ENCODE results near the gene RER1. TPM values are rescaled to one million over a fixed set of nuclear protein-coding genes. Genes with fewer than 3 reads are reported as not detected.

The RER1 gene
- polyA plus RNA-seq, 1 donor from 2014 or later: 58.7 TPM

GRCh38 chr1:2382621-2383361 is 8.8 kb upstream of the RER1 start:
- Histone ChIP-seq H3K9ac (ENCODE audit: low read length) (no peak overlapping the region), H3K36me3 (ENCODE audit: insufficient read depth, low read length) (no peaks in the 10 kb centered on the region), H3K4me3 (ENCODE audit: low read length) (no peak overlapping the region), H3F3A (ENCODE audit: insufficient read depth, low read length, poor library complexity, severe bottlenecking) (no peaks in the 10 kb centered on the region), H3K79me2 (replicated peaks; ENCODE audit: insufficient read depth, low read length) (no peaks in the 10 kb centered on the region), H3K4me2 (ENCODE audit: low read length) (no peak overlapping the region), H4K20me1 (ENCODE audit: insufficient read depth) (no peaks in the 10 kb centered on the region), H2AFZ (ENCODE audit: low read depth, low read length) (no peak overlapping the region), H3K9me3 (ENCODE audit: low read length) (no peaks in the 10 kb centered on the region), H3K27ac (ENCODE audit: low read length) (no peak overlapping the region), H3K9me2 (ENCODE audit: insufficient read depth, low read length) (no peaks in the 10 kb centered on the region), H3K27me3 (ENCODE audit: insufficient read depth, low read depth, low read length) (no peaks in the 10 kb centered on the region)
- TF ChIP-seq CTCF (IDR thresholded peaks at IDR 0.05; ENCODE audit: poor library complexity, severe bottlenecking) (peak; percentile 57), SMC3 (conservative IDR thresholded peaks at IDR 0.05; ENCODE audit: poor library complexity) (no peak)

GRCh38 chr1:2383576-2383975 is 8.1 kb upstream of the RER1 start:
- Histone ChIP-seq H3K36me3 (ENCODE audit: insufficient read depth, low read length) (no peaks in the 10 kb centered on the region), H2AFZ (ENCODE audit: low read depth, low read length) (no peak overlapping the region)

More at GRCh38 chr1:2383576-2383975, 8.1 kb upstream of the RER1 start:
- Histone ChIP-seq H3K4me3 (ENCODE audit: low read length) (no peak overlapping the region), H3K4me2 (ENCODE audit: low read length) (no peak overlapping the region), H3F3A (ENCODE audit: insufficient read depth, low read length, poor library complexity, severe bottlenecking) (no peaks in the 10 kb centered on the region), H4K20me1 (ENCODE audit: insufficient read depth) (no peaks in the 10 kb centered on the region), H3K9me3 (ENCODE audit: low read length) (no peaks in the 10 kb centered on the region), H3K27ac (ENCODE audit: low read length) (no peak overlapping the region), H3K27me3 (ENCODE audit: insufficient read depth, low read depth, low read length) (no peaks in the 10 kb centered on the region), H3K9me2 (ENCODE audit: insufficient read depth, low read length) (no peaks in the 10 kb centered on the region), H3K79me2 (replicated peaks; ENCODE audit: insufficient read depth, low read length) (no peaks in the 10 kb centered on the region), H3K9ac (ENCODE audit: low read length) (no peak overlapping the region)
- TF ChIP-seq SMC3 (conservative IDR thresholded peaks at IDR 0.05; ENCODE audit: poor library complexity) (no peak), POLR2AphosphoS5 (IDR thresholded peaks at IDR 0.05) (no peak), REST (IDR thresholded peaks at IDR 0.05; ENCODE audit: borderline replicate concordance) (no peak), MXI1 (conservative IDR thresholded peaks at IDR 0.05; ENCODE audit: poor library complexity, severe bottlenecking) (no peak), CTCF (IDR thresholded peaks at IDR 0.05; ENCODE audit: poor library complexity, severe bottlenecking) (no peak), TAF1 (IDR thresholded peaks at IDR 0.05; ENCODE audit: low read depth) (no peak), EP300 (conservative IDR thresholded peaks at IDR 0.05; ENCODE audit: poor library complexity, severe bottlenecking) (no peak), RAD21 (conservative IDR thresholded peaks at IDR 0.05) (no peak)
